ENCODE results near the gene PLCL2. TPM values are rescaled to one million over a fixed set of nuclear protein-coding genes. Genes with fewer than 3 reads are reported as not detected.

Gene PLCL2
- total and polyA plus RNA-seq, 2 donors (not counting 3 experiments of a cell fraction or from before 2014, with no cell fraction given): 2.3 to 10.7 TPM

GRCh38 chr3:17129556-17129955 lies 244.8 kb downstream of the PLCL2 start:
- no peak for TF ChIP-seq POLR2AphosphoS5 (IDR thresholded peaks at IDR 0.05; ENCODE audit: insufficient read depth, low read depth, low read length)
- no peak for TF ChIP-seq EZH2 (IDR thresholded peaks at IDR 0.05; ENCODE audit: borderline replicate concordance, low read depth, low read length, severe bottlenecking)
- no peak for TF ChIP-seq CTCF (IDR thresholded peaks at IDR 0.05; ENCODE audit: extremely low read depth in 1 of 2, insufficient read depth in 1 of 2, low read depth in 1 of 2, low read length in 2 of 2)
- TF ChIP-seq FOS (IDR thresholded peaks at IDR 0.05; ENCODE audit: borderline replicate concordance, insufficient read depth, low read length): no peak
- no peak for TF ChIP-seq JUN (IDR thresholded peaks at IDR 0.05; ENCODE audit: borderline replicate concordance, insufficient read depth, insufficient read length, low read depth)
- H3K27ac ChIP-seq (ENCODE audit: insufficient read depth, low read depth, low read length): no peak overlapping the region
- H3K36me3 ChIP-seq (ENCODE audit: control insufficient read depth in 2 of 2, extremely low read depth in 1 of 2, insufficient read depth in 2 of 2, low read length in 2 of 2): no peaks in the 10 kb centered on the region
- H3K79me2 ChIP-seq (ENCODE audit: control insufficient read depth, insufficient read depth, low read length): no peaks in the 10 kb centered on the region
- no peaks in the 10 kb centered on the region for H3K9me1 ChIP-seq (replicated peaks; ENCODE audit: control insufficient read depth, extremely low read depth, insufficient read depth, low read length)
- no peak overlapping the region for H3K9ac ChIP-seq (replicated peaks; ENCODE audit: extremely low read depth, insufficient read depth, low read length)
- H4K20me1 ChIP-seq (replicated peaks; ENCODE audit: control insufficient read depth, extremely low read depth, insufficient read depth, low read length): no peaks in the 10 kb centered on the region
- FAIRE-seq (no peak), DNase-seq (ENCODE audit: low read depth, low spot score) (no peak)
- BruUV-seq (replicated peaks): no TSS peak
- POLR2A ChIA-PET: no interaction called here
- CTCF ChIA-PET: no interaction called here
- H2AFZ ChIP-seq (ENCODE audit: low read depth, low read length): no peak overlapping the region
- H3K4me3 ChIP-seq (replicated peaks in 1 of 3; ENCODE audit: insufficient read depth in 1 of 3, low read depth in 1 of 3, low read length in 3 of 3): no peak overlapping the region
- no peaks in the 10 kb centered on the region for H3K4me1 ChIP-seq (ENCODE audit: control insufficient read depth, extremely low read depth, insufficient read depth, low read length)
- intact Hi-C loops (cut with micrococcal nuclease) (no loop called here), dilution Hi-C loops (cut with MboI; ENCODE audit: extremely low pct_ligation_motif_present, low sequenced_read_pairs) (no loop called here)
- H3K9me3 ChIP-seq (replicated peaks; ENCODE audit: control insufficient read depth, insufficient read depth, low read length): no peaks in the 10 kb centered on the region
- H3K27me3 ChIP-seq (ENCODE audit: control insufficient read depth in 2 of 2, insufficient read depth in 2 of 2, low read length in 2 of 2): no peaks in the 10 kb centered on the region
- no peak overlapping the region for H3K4me2 ChIP-seq (ENCODE audit: insufficient read depth, low read length)

GRCh38 chr3:17130956-17131355 lies 246.2 kb downstream of the PLCL2 start:
- no TSS peak for BruUV-seq (replicated peaks)
- no peaks in the 10 kb centered on the region for H3K27me3 ChIP-seq (ENCODE audit: control insufficient read depth in 2 of 2, insufficient read depth in 2 of 2, low read length in 2 of 2)
- H3K79me2 ChIP-seq (ENCODE audit: control insufficient read depth, insufficient read depth, low read length): no peaks in the 10 kb centered on the region
- ChIA-PET POLR2A (no interaction called here), CTCF (no interaction called here)
- dilution Hi-C loops (cut with MboI; ENCODE audit: extremely low pct_ligation_motif_present, low sequenced_read_pairs) (no loop called here), intact Hi-C loops (cut with micrococcal nuclease) (no loop called here)
- H3K9me1 ChIP-seq (replicated peaks; ENCODE audit: control insufficient read depth, extremely low read depth, insufficient read depth, low read length): no peaks in the 10 kb centered on the region
- no peak overlapping the region for H3K4me2 ChIP-seq (ENCODE audit: insufficient read depth, low read length)
- no peak overlapping the region for H2AFZ ChIP-seq (ENCODE audit: low read depth, low read length)
- FAIRE-seq (no peak), DNase-seq (ENCODE audit: low read depth, low spot score) (no peak)
- no peak overlapping the region for H3K27ac ChIP-seq (ENCODE audit: insufficient read depth, low read depth, low read length)
- no peaks in the 10 kb centered on the region for H4K20me1 ChIP-seq (replicated peaks; ENCODE audit: control insufficient read depth, extremely low read depth, insufficient read depth, low read length)
- no peaks in the 10 kb centered on the region for H3K9me3 ChIP-seq (replicated peaks; ENCODE audit: control insufficient read depth, insufficient read depth, low read length)
- H3K9ac ChIP-seq (replicated peaks; ENCODE audit: extremely low read depth, insufficient read depth, low read length): no peak overlapping the region
- H3K4me1 ChIP-seq (ENCODE audit: control insufficient read depth, extremely low read depth, insufficient read depth, low read length): no peaks in the 10 kb centered on the region
- H3K4me3 ChIP-seq (replicated peaks in 1 of 3; ENCODE audit: insufficient read depth in 1 of 3, low read depth in 1 of 3, low read length in 3 of 3): no peak overlapping the region
- no peaks in the 10 kb centered on the region for H3K36me3 ChIP-seq (ENCODE audit: control insufficient read depth in 2 of 2, extremely low read depth in 1 of 2, insufficient read depth in 2 of 2, low read length in 2 of 2)
- no peak for TF ChIP-seq POLR2A (IDR thresholded peaks at IDR 0.05; ENCODE audit: low read depth, low read length)
- no peak for TF ChIP-seq MYC (IDR thresholded peaks at IDR 0.05; ENCODE audit: low read depth, low read length)
- no peak for TF ChIP-seq GATA2 (IDR thresholded peaks at IDR 0.05; ENCODE audit: insufficient read depth, insufficient read length, low read depth, low read length)
- no peak for TF ChIP-seq MAX (IDR thresholded peaks at IDR 0.05; ENCODE audit: insufficient read depth, insufficient read length)
- TF ChIP-seq EZH2 (IDR thresholded peaks at IDR 0.05; ENCODE audit: borderline replicate concordance, low read depth, low read length, severe bottlenecking): no peak
